Effector CD4-positive, alpha-beta T cell (primary cell): ENCODE results near the gene WDR54.
A peak's percentile ranks its signal among the peaks of the same experiment; 100 is the strongest.

ENCODE experiments used
- DNase-seq: peaks from one replicate; pipeline ENCODE4 v3.0.0-alpha.2; 2020
- total RNA-seq: gene quantifications from one replicate; lab custom pipeline; 2026; lab: John Stamatoyannopoulos, UW

Gene WDR54, protein sequence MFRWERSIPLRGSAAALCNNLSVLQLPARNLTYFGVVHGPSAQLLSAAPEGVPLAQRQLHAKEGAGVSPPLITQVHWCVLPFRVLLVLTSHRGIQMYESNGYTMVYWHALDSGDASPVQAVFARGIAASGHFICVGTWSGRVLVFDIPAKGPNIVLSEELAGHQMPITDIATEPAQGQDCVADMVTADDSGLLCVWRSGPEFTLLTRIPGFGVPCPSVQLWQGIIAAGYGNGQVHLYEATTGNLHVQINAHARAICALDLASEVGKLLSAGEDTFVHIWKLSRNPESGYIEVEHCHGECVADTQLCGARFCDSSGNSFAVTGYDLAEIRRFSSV
- total RNA-seq, result 13.1 reads per million, percentile 37 among the genes with 10 or more reads in this experiment

- DNase-seq, result peak; percentile 90
These were observed at the start of gene WDR54, which contains the start of gene C2orf81 for GRCh38 chr2:74421221-74421870. TSS of gene WDR54 (plus strand) at chr2:74421730. CDS start at chr2:74422154, 424 bp downstream. TSS of gene C2orf81 (minus strand) at chr2:74421619. CDS start at chr2:74421560, 59 bp downstream.

GRCh38 chr2:74372674-74373073, 48.9 kb upstream of the WDR54 start:
- DNase-seq, result no peak

GRCh38 chr2:74373221-74373676, 48.3 kb upstream of the WDR54 start:
- DNase-seq, result no peak

DNA sequence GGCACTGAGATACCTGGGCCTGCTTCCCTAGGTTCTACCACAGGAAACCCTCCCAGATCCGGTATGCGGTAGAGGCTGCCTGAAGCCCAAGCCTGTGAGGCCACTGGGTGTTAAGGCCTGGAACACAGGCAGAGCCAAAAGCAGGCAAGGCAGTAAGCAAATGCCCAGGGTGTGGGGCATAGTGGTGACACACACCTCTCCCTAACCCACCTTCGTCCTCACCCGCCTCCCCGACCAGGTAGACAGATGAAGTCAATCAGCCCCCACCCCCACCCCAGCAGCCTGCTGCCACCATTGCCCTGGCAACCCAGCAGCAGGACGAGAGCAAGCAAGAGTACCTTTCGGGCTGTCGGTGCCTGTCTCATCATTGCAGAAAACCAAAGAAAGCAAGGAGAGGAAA, 47.5 kb upstream of the WDR54 start:
- DNase-seq, result no peak

DNA sequence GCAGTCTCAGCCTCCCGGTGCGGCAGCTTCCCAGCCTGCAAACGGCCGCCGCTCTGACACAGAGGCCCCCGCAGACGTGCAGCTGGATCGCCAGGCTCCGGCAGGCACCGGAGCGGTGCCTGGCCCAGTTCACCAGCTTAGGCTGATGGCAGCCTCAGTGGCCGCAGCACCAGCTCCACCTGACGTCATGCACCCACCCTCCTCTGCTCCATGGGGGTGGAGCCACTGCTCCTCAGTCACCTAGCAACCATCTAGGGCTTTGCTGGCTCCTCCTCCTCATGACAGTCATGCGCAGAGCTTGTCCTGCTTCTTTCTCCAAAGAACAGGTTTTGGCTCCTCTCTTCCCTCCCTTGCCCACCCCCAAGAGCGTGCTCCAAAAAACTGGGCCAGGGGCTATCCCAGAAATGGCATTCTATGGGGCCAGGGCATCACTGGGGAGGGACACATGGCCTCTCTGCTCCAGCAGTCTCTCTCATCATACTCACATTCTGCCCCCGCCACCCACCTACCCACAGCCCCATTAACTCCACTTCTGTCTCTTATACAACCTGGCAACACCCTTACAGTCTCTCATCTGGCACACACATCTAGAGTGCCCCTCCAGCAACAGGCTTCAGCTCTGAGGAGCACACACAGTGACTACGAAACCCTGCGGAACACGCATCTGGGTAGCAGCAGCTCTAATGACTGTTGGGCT, 46.9 kb upstream of the WDR54 start:
- no peak for DNase-seq

- DNase-seq, result no peak
These were observed 45.7 kb upstream of the WDR54 start for GRCh38 chr2:74375838-74376237.

- DNase-seq, result no peak
These were observed 43.5 kb upstream of the WDR54 start for GRCh38 chr2:74378007-74378406.

DNA sequence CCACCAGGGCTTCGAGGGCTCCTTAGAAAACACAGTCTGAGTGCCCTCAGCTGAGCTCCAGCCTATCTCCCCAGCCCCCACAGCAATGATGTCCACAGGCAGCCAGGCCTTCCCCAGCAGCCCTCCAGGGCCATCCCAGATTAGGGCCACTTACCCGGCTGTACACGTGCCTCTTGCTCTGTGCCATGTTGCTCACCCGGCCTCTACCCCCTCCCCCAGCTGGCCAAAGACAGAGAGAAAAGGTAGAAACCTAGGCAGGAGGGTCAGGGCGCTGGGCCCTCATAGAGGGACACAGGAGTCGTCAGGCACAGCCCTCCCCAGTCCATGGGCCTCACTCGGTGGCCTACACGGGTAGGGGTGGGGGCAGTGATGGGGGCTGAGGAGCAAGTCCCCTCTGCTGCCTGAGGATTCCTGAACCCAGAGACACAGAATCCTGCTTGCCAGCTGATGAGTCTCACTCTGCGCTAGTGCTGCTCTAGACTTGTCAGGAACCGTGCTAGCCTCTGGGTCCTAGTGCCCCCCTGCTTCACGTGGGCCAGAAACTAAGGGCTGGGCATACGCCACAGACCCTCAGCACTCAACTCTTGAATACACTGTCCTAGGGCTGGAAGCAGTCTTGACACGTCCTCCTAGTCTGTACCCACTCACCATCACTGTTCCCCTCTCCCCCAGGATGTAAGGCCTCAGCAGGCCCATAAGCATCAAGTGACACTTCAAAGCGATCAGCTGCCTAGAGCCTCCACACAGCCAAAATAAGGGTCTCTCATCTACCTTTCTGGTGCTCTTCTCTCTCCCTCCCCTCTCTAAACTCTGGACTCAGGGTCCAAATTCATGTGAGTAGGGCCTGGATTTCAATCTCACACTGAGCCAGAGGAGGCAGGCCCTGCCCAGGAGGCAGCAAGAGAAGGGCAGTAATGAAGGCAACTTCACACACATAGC, 41.4 kb upstream of the WDR54 start, which contains the start of gene DCTN1:
Gene DCTN1 (minus strand): TSS at position 461 of the 939 bp plus-strand sequence. CDS start 274 bp downstream, at position 187.
- no peak for DNase-seq

DNA sequence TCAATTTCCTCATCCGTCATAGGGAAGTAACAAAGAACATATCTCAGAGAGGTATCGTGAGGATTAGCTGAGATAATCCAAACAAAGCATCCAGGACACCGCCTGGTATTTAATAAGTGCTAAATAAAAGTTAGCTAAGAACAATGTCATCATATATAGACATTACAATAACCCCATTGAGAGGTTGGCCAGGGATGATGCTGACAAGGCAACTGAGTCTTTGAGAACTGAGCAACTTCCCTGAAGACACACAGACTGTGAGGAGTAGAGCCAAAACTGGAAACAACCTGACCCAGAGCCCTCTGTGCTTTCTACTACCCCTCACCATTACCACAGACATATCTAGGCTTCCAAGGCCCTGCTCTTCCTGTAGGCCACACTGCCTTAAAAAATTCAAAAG, 39.8 kb upstream of the WDR54 start:
- DNase-seq, result no peak

- no peak for DNase-seq
These were observed 38.3 kb upstream of the WDR54 start for GRCh38 chr2:74383254-74383653.

- no peak for DNase-seq
These were observed 37.5 kb upstream of the WDR54 start for GRCh38 chr2:74384051-74384450.

DNA sequence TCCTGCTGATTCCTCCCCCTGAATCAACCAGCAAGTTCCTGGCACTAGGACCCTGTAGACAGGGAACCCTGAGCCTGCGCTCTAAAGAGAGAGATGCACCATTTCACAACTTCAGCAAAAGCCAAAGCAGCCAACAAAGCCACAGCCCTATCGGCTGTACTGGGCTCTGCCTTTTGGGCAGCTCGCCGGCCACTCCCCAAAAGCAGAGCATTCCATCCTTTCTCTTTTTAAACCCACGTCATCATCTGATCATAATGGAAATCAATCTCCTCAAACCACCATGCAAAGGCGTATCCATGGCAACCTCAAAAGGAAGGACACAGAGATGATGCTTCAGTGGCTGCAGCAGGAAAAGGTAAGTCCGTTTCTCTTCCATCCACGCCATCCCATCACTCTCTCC, 36.1 kb upstream of the WDR54 start:
- DNase-seq, result no peak

- no peak for DNase-seq
These were observed 34.2 kb upstream of the WDR54 start for GRCh38 chr2:74387346-74387745.

DNA sequence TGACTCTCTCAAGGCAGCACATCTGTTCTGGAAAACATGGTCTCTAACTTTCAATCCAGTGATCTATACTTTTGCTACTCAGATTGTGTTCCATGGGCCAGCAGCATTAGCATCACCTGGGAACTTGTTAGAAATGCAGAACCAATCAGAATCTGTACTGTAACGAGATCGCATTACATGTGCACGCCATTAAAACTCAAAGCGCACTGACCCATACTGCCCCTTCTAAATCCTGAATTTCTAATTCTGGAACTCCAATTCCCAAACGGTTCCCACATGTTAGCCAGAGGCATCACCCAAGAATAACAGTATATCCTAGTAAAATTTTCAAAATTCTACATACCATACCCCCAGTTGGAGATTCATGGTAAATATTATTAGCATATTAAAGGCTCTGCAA, 30.9 kb upstream of the WDR54 start:
- no peak for DNase-seq

GRCh38 chr2:74391209-74391579, 30.3 kb upstream of the WDR54 start:
- DNase-seq, result no peak

DNA sequence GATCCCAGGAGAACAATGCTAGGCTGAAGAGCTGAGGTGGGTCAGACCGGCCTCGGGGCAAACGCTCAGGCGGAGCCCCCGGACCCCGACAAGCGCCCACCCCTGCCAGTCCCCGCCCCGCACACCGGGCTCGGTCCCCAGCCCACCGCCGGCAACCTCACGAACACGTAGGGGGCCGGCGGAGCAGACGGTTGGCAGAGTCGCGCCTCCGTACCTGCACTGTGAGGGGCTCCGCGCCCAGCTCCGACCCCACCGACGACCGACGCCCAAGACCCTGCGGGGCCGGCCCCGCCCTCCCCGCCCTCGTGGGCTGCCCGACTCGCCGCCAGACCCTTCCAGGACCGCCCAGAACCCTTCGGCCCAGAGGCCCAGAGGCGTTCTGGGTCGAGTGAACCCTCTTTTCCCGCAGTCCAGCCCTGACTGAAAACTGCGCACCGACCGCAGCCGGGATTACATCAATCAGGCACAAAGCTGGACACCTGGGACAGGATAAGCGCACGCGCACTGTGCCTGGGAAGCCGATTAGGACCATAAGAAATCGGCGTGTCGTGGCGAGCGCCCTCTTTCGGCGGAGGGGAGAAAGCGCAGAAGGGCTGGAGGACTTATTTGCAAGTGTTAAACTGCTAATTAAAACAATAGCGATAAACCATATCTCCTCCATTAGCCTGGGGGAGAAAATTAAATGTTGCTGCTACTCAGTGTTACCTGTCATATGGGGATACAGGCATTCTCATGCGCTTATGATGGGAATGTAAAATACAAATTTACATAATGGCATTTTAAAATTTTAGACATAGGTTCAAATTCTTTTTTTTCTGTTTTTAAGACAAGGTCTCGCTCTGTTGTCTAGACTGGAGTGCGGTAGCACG, 29.7 kb upstream of the WDR54 start:
- peak; percentile 94 for DNase-seq

DNA sequence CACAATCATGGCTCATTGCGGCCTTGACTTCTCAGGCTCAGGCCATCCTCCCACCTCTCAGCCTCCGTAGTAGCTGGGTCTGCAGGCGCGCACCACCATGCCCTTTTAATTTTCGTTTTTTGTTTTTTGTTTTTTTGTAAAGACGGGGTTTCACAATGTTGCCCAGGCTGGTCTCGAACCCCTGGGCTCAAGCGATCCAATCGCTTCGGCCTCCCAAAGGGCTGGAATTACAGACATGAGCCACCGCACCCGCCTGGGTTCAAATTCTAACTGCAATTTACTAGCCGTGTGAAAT, 29.1 kb upstream of the WDR54 start:
- DNase-seq, result no peak

DNA sequence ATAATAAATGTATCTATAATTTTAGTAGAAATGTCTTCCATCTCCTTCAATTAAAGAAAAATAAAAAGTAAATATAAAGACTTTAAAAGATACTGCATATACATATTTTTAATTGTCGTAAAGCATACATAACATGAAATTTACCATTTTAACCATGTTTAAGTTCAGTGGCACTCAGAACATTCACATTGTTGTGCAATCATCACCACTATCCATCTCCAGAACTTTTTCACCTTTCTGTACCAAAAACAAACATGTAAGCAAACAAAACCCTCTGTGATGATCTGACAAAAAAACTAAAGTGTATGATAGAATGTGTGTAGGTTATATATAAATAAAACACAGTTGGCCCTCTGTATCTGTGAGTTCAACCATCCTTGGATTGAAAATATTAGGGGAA, 28.0 kb upstream of the WDR54 start:
- DNase-seq, result no peak

GRCh38 chr2:74396149-74396548, 25.4 kb upstream of the WDR54 start:
- DNase-seq, result no peak

- no peak for DNase-seq
These were observed 21.7 kb upstream of the WDR54 start for GRCh38 chr2:74399785-74400184.

- DNase-seq, result no peak
These were observed 19.6 kb upstream of the WDR54 start for GRCh38 chr2:74401891-74402290.

DNA sequence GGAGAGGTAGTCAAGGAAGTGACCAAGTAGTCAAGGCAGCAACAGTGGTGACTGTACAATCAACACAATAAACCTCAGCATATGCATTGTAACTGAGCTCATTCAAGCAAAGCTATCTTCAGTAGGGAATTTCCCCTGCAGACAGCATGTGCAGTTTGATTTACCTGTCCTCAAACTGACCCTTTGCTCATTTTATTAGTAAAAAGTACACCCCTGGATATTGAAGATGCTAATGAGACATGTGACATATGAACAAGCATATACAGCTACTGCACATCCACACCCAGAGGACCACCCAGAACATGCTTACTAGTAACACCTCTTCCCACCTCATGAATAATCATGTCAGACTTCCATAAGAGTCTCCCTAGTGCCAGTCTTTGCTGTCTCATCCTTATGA, 15.5 kb upstream of the WDR54 start:
- DNase-seq, result no peak
